ENCODE measurements around the gene KRTAP10-6.

The KRTAP10-6 gene

DNA sequence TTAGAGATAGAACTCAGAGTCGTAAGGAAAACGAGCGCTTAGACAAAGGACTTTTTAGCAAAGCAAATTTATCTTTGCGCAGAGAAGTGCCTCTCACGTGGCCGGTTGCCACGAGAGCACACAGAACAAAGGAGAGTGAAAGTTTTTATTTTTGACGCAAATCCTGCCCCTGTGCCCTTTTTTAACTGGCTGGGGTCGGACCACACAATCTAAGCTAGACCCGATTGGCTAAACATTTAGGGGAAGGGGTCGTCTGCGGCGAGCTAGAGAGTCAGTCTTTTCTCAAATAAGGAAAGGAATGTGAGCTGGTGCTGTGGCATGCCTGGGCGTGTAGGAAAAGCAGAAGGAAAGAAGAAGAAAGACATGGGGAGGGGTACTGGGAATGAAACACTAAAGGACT, 43.4 kb downstream of the KRTAP10-6 start:
- no peak for TF ChIP-seq CTCF (IDR thresholded peaks at IDR 0.05)
- H3K27me3 ChIP-seq, result peaks cover 0 to 29% of the 10 kb centered on the region in 2 donors
- H3K27ac ChIP-seq, result no peak overlapping the region
- H3K9me3 ChIP-seq, result peaks cover 6 to 9% (median 6%) of the 10 kb centered on the region in 3 donors
- H3K4me1 ChIP-seq, result no peaks in the 10 kb centered on the region
- no peaks in the 10 kb centered on the region for H3K36me3 ChIP-seq
- intact Hi-C loops (cut with DNase I; ENCODE audit: low total_unique reads), result no loop called here
- no peak overlapping the region for H3K4me3 ChIP-seq
- DNase-seq, result peak in 1 of 2 donors; percentile 4

DNA sequence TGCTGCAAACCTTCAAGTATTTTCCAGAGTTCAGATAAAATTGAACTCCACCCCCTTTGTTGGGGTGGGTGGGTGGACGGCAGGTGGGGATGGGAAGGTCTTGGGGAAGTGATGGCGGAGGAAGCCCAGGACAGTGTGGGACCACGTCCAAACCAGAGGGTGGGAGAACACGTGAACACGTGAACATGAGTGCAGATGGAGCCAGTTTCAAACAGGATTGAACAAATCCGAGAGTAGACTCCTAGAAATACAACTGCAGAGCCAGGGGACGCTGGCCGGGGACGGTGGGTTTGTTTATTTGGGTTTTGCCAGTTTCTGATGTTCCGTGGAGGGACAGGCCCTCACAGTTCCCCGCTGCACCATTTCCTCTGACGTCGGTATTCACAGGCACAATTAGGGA, 43.9 kb downstream of the KRTAP10-6 start:
- Histone ChIP-seq H3K27me3 (peaks cover 0 to 29% of the 10 kb centered on the region in 2 donors), H3K4me1 (no peaks in the 10 kb centered on the region), H3K9me3 (peaks cover 6 to 13% (median 6%) of the 10 kb centered on the region in 3 donors), H3K36me3 (no peaks in the 10 kb centered on the region), H3K27ac (no peak overlapping the region), H3K4me3 (no peak overlapping the region)
- intact Hi-C loops (cut with DNase I; ENCODE audit: low total_unique reads), result no loop called here
- no peak for TF ChIP-seq CTCF (IDR thresholded peaks at IDR 0.05)
- peak in 1 of 2 donors; percentile 9 for DNase-seq

GRCh38 chr21:44547656-44548331, 44.5 kb downstream of the KRTAP10-6 start:
- no peak for DNase-seq

DNA sequence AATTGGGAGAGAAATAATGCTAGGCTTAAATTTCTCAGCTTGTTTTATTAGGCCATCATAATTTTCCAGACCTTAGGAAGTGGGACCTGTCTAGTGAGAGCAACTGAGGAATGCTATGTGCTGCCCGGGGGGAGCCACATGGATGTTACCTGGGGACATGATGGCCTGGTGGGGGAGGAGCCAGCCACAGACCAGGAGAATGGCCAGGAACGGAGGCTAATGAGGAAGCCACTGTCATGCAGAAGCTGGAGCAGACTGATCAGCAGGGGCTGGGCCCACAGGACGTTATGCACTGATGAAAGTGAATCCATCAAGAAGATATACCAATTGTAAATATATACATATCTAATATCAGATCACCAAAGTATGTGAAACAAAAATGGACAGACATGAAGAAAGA, 47.7 kb downstream of the KRTAP10-6 start:
- H3K27ac ChIP-seq, result no peak overlapping the region
- no peak overlapping the region for H3K4me3 ChIP-seq
- peaks cover 6 to 25% (median 6%) of the 10 kb centered on the region in 3 donors for H3K9me3 ChIP-seq
- no peaks in the 10 kb centered on the region for H3K4me1 ChIP-seq
- H3K27me3 ChIP-seq, result peaks cover 0 to 3% of the 10 kb centered on the region in 2 donors
- DNase-seq, result no peak
- TF ChIP-seq CTCF (IDR thresholded peaks at IDR 0.05), result no peak
- intact Hi-C loops (cut with DNase I; ENCODE audit: low total_unique reads), result no loop called here
- H3K36me3 ChIP-seq, result no peaks in the 10 kb centered on the region

More at GRCh38 chr21:44547656-44548331, 44.5 kb downstream of the KRTAP10-6 start:
- H3K4me1 ChIP-seq, result no peaks in the 10 kb centered on the region
- intact Hi-C loops (cut with DNase I; ENCODE audit: low total_unique reads), result no loop called here
- H3K9me3 ChIP-seq, result peaks cover 6 to 19% (median 6%) of the 10 kb centered on the region in 3 donors
- H3K27me3 ChIP-seq, result peaks cover 0 to 29% of the 10 kb centered on the region in 2 donors
- TF ChIP-seq CTCF (IDR thresholded peaks at IDR 0.05), result no peak
- no peak overlapping the region for H3K4me3 ChIP-seq
- no peak overlapping the region for H3K27ac ChIP-seq
- H3K36me3 ChIP-seq, result no peaks in the 10 kb centered on the region

GRCh38 chr21:44542716-44543115, 49.6 kb downstream of the KRTAP10-6 start:
- Histone ChIP-seq H3K4me3 (no peak overlapping the region), H3K9me3 (peaks cover 6 to 25% (median 6%) of the 10 kb centered on the region in 3 donors), H3K36me3 (no peaks in the 10 kb centered on the region), H3K4me1 (no peaks in the 10 kb centered on the region), H3K27ac (no peak overlapping the region), H3K27me3 (peaks cover 0 to 13% of the 10 kb centered on the region in 2 donors)
- DNase-seq, result no peak
- intact Hi-C loops (cut with DNase I; ENCODE audit: low total_unique reads), result no loop called here
- TF ChIP-seq CTCF (IDR thresholded peaks at IDR 0.05), result no peak

Data from tibial artery (tissue), 4 donors.